Neural cell (in vitro differentiated cells): ENCODE measurements around the gene CNOT9.

Experiments used
- CTCF ChIP-seq: fragments of 450-650 bp; IDR thresholded peaks from 2 replicates; pipeline ENCODE4 v1.5.1; 2014; ENCODE audit warnings: antibody characterized with exemption, mild to moderate bottlenecking, moderate library complexity; ENCODE audit not compliant: poor library complexity, severe bottlenecking
- EZH2 ChIP-seq: fragments of 200-600, 300-800 bp; shearing (Covaris generic), sonication (generic); IDR thresholded peaks from 2 replicates; pipeline ENCODE4 v1.6.1; 2014; ENCODE audit warnings: antibody characterized with exemption, low read length, borderline replicate concordance, mild to moderate bottlenecking; ENCODE audit not compliant: insufficient read depth, poor library complexity, severe bottlenecking
- TAF1 ChIP-seq: IDR thresholded peaks from 2 replicates; pipeline ENCODE4 v1.6.1; 2012; ENCODE audit warnings: low read depth

GRCh38 chr2:218642121-218642656 lies 73.5 kb downstream of the CNOT9 start:
- no peak for TF ChIP-seq EZH2
- no peak for TF ChIP-seq TAF1
- no peak for TF ChIP-seq CTCF
